Adrenal gland (tissue), 5 donors: Measurements from ENCODE around the gene LRRC4C.

ENCODE experiments used
- CTCF ChIP-seq, 6 experiments: fragments of 450-650 bp in 4 of 6; fragments of 200-600 bp in 2 of 6; sonication (generic) in 1 of 6; IDR thresholded peaks; 1 replicate in 5 of 6; 2 replicates in 1 of 6; pipeline versions ENCODE4 v1.5.1 to v1.8.0; 2016 to 2021; ENCODE audit warnings: antibody characterized with exemption in 6 of 6, mild to moderate bottlenecking in 2 of 6, moderate library complexity in 1 of 6
- POLR2A ChIP-seq, 2 donors: fragments of 450-650 bp; IDR thresholded peaks; one replicate each; pipeline ENCODE4 v1.6.1; 2017; ENCODE audit warnings: antibody characterized with exemption in 2 of 2, mild to moderate bottlenecking in 2 of 2, moderate library complexity in 1 of 2
- donor health status: DM: no; HTN: no; CAD: no.

GRCh38 chr11:40825201-40825834, 634.1 kb downstream of the LRRC4C start:
- TF ChIP-seq CTCF (IDR thresholded peaks at IDR 0.05), result no peak
- TF ChIP-seq POLR2A (IDR thresholded peaks at IDR 0.05), result no peak
